Neural progenitor cell (in vitro differentiated cells): ENCODE results near the gene C21orf58. TPM values are rescaled to one million over a fixed set of nuclear protein-coding genes. Genes with fewer than 3 reads are reported as not detected.

Experiments
- DNase-seq: peaks from one replicate; pipeline ENCODE4 v3.0.0-alpha.2; 2016; ENCODE audit warnings: low spot score
- H2AFZ ChIP-seq: fragments of 200-600 bp; sonication (generic); replicated peaks from 2 replicates; pipeline ENCODE4 v1.6.1; 2016; ENCODE audit warnings: antibody characterized with exemption
- H3F3A ChIP-seq: fragments of 200-600 bp; sonication (generic); 2 replicates; pipeline ENCODE4 v1.6.1; 2016; ENCODE audit warnings: antibody characterized with exemption, low read depth
- H3K27ac ChIP-seq: fragments of 200-600 bp; sonication (generic); 2 replicates; pipeline ENCODE4 v1.5.1; 2016; ENCODE audit warnings: mild to moderate bottlenecking
- H3K27me3 ChIP-seq: fragments of 200-600 bp; sonication (generic); 2 replicates; pipeline ENCODE4 v1.6.1; 2016; ENCODE audit warnings: mild to moderate bottlenecking, moderate library complexity
- H3K36me3 ChIP-seq: fragments of 200-600 bp; sonication (generic); 2 replicates; pipeline ENCODE4 v1.5.1; 2016
- H3K4me1 ChIP-seq: fragments of 200-600 bp; sonication (generic); 2 replicates; pipeline ENCODE4 v1.6.1; 2016; ENCODE audit warnings: mixed run types
- H3K4me2 ChIP-seq: fragments of 200-600 bp; sonication (generic); 2 replicates; pipeline ENCODE4 v1.6.1; 2016
- H3K4me3 ChIP-seq: fragments of 200-600 bp; sonication (generic); 2 replicates; pipeline ENCODE4 v1.5.1; 2016
- H3K79me2 ChIP-seq: fragments of 200-600 bp; sonication (generic); 2 replicates; pipeline ENCODE4 v1.6.1; 2016; ENCODE audit warnings: low read depth
- H3K9ac ChIP-seq: fragments of 200-600 bp; sonication (generic); 2 replicates; pipeline ENCODE4 v1.6.1; 2016
- H3K9me3 ChIP-seq: fragments of 200-600 bp; sonication (generic); 2 replicates; pipeline ENCODE4 v1.5.1; 2016; ENCODE audit warnings: low read depth
- H4K20me1 ChIP-seq: fragments of 200-600 bp; sonication (generic); 2 replicates; pipeline ENCODE4 v1.6.1; 2016; ENCODE audit warnings: low read depth
- H3K27ac Mint-ChIP-seq: 3 replicates; pipeline ENCODE4 v1.8.0; 2021; ENCODE audit warnings: mixed read lengths
- H3K27me3 Mint-ChIP-seq: 2 replicates; pipeline ENCODE4 v1.8.0; 2022; ENCODE audit warnings: low read depth, mild to moderate bottlenecking, inconsistent platforms, moderate library complexity, mixed read lengths; ENCODE audit not compliant: insufficient read depth
- H3K36me3 Mint-ChIP-seq: 3 replicates; pipeline ENCODE4 v1.8.0; 2021; ENCODE audit warnings: mixed read lengths
- H3K4me1 Mint-ChIP-seq: 3 replicates; pipeline ENCODE4 v1.8.0; 2021; ENCODE audit warnings: mixed read lengths
- H3K4me3 Mint-ChIP-seq: 3 replicates; pipeline ENCODE4 v1.8.0; 2021; ENCODE audit warnings: mild to moderate bottlenecking, moderate library complexity, mixed read lengths
- H3K9me3 Mint-ChIP-seq: 3 replicates; pipeline ENCODE4 v1.8.0; 2020; ENCODE audit warnings: mixed read lengths
- CTCF ChIP-seq: fragments of 200-600 bp; sonication (generic); IDR thresholded peaks from 2 replicates; pipeline ENCODE4 v1.5.1; 2017; ENCODE audit warnings: antibody characterized with exemption, mild to moderate bottlenecking
- EZH2 ChIP-seq: fragments of 200-600 bp; sonication (generic); IDR thresholded peaks from 2 replicates; pipeline ENCODE4 v1.6.1; 2017; ENCODE audit warnings: antibody characterized with exemption, mild to moderate bottlenecking, moderate library complexity
- EZH2phosphoT487 ChIP-seq: fragments of 200-600 bp; sonication (generic); IDR thresholded peaks from 2 replicates; pipeline ENCODE4 v1.6.1; 2017; ENCODE audit warnings: antibody characterized with exemption
- total RNA-seq: library from RNA; depleted of rRNA; stranded (reverse); fragments of >200 nt; gene quantifications from 2 replicates; pipeline ENCODE4 v1.2.3, GENCODE V29; 2015; ENCODE audit warnings: low replicate concordance

The C21orf58 gene
- total RNA-seq, 1 donor from 2014 or later = 26.2 TPM

DNA sequence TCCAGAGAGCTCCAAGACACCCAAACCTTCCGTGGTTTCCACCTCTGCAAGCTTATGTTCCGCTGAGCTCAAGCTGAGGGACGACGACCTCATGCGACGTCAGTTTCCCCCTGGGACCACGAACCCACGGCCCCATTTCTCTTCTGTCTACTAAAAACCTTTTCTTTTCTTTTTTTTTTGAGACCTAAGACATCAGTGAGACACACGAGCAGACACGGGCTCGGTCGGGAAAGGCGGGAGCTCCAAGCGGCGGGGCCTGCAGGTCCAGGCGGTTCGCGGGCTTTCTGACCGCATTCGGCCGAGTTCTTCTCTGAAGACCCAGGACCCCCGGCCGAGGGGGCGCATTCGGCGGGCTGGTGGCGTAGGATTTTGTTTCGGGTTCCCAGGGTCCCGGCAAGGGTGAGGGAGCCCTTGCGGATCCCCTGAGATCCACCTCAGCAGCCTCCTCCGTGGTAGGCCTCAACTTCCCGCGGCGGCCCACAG is 402 bp downstream of the C21orf58 start:
- peaks cover 83% of the 10 kb centered on the region for H3K79me2 ChIP-seq
- peaks cover 42% of the 10 kb centered on the region for H3K4me1 Mint-ChIP-seq
- peak overlapping the region; percentile 99 for H3K4me3 ChIP-seq
- peaks cover 35% of the 10 kb centered on the region for H3K4me1 ChIP-seq
- H3F3A ChIP-seq = peaks cover 38% of the 10 kb centered on the region
- peak overlapping the region; percentile 96 for H3K27ac Mint-ChIP-seq
- peak; percentile 52 for DNase-seq
- H3K36me3 Mint-ChIP-seq = peaks cover 20% of the 10 kb centered on the region
- no peaks in the 10 kb centered on the region for H3K27me3 ChIP-seq
- H3K27me3 Mint-ChIP-seq = peaks cover 11% of the 10 kb centered on the region
- no peaks in the 10 kb centered on the region for H3K9me3 Mint-ChIP-seq
- no peak overlapping the region for H2AFZ ChIP-seq
- no peaks in the 10 kb centered on the region for H3K36me3 ChIP-seq
- H3K9me3 ChIP-seq = no peaks in the 10 kb centered on the region
- peak overlapping the region; percentile 43 for H3K27ac ChIP-seq
- H3K4me2 ChIP-seq = peak overlapping the region; percentile 99
- peak overlapping the region; percentile 89 for H3K9ac ChIP-seq
- peaks cover 49% of the 10 kb centered on the region for H4K20me1 ChIP-seq
- no peak for TF ChIP-seq CTCF
- peak overlapping the region; percentile 99 for H3K4me3 Mint-ChIP-seq

GRCh38 chr21:46322351-46323226 is 1.1 kb downstream of the C21orf58 start:
- H3K27me3 Mint-ChIP-seq = peaks cover 11% of the 10 kb centered on the region
- no peaks in the 10 kb centered on the region for H3K9me3 Mint-ChIP-seq
- Histone ChIP-seq H3K4me1 (peaks cover 40% of the 10 kb centered on the region), H3K27ac (no peak overlapping the region), H3K4me3 (peak overlapping the region; percentile 99), H4K20me1 (peaks cover 55% of the 10 kb centered on the region), H3K79me2 (peaks cover 76% of the 10 kb centered on the region), H3K9me3 (no peaks in the 10 kb centered on the region), H3K36me3 (no peaks in the 10 kb centered on the region), H3K27me3 (no peaks in the 10 kb centered on the region), H3F3A (peaks cover 38% of the 10 kb centered on the region), H3K9ac (peak overlapping the region; percentile 89), H3K4me2 (peak overlapping the region; percentile 99), H2AFZ (no peak overlapping the region)
- H3K36me3 Mint-ChIP-seq = peaks cover 19% of the 10 kb centered on the region
- peak overlapping the region; percentile 99 for H3K4me3 Mint-ChIP-seq
- peak overlapping the region; percentile 96 for H3K27ac Mint-ChIP-seq
- TF ChIP-seq EZH2phosphoT487 (no peak), EZH2 (no peak), CTCF (no peak)
- peak; percentile 47 for DNase-seq
- peaks cover 42% of the 10 kb centered on the region for H3K4me1 Mint-ChIP-seq

DNA sequence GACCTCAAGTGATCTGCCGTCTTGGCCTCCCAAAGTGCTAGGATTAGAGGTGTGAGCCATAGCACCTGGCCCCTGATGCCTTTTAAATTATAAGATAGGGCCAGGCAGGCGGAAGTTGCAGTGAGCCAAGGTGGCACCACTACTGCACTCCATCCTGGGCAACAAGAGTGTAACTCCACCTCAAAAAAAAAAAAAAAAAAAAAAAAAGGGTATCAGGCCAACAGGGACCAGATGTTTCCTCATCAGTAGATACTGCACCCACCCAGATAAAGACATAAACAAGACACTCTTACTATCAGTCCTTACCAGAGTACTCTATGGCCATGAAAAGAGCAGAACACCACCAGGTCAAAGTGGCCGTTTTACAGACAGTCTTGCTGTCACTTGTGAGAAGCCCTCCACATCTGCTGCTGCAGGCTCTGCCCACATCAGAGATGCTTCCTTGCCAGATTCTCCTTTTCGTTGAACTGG is 3.3 kb downstream of the C21orf58 start:
- no peak overlapping the region for H2AFZ ChIP-seq
- H3K27me3 Mint-ChIP-seq = peaks cover 5% of the 10 kb centered on the region
- no peaks in the 10 kb centered on the region for H3K27me3 ChIP-seq
- TF ChIP-seq EZH2phosphoT487 (no peak), CTCF (no peak)
- H4K20me1 ChIP-seq = peaks cover 65% of the 10 kb centered on the region
- no peaks in the 10 kb centered on the region for H3K36me3 ChIP-seq
- no peak overlapping the region for H3K27ac Mint-ChIP-seq
- no peak overlapping the region for H3K9ac ChIP-seq
- H3K4me3 Mint-ChIP-seq = peak overlapping the region; percentile 78
- H3K4me3 ChIP-seq = peak overlapping the region; percentile 99
- H3F3A ChIP-seq = peaks cover 33% of the 10 kb centered on the region
- H3K4me1 ChIP-seq = peaks cover 29% of the 10 kb centered on the region
- H3K36me3 Mint-ChIP-seq = peaks cover 10% of the 10 kb centered on the region
- no peaks in the 10 kb centered on the region for H3K9me3 ChIP-seq
- no peak overlapping the region for H3K27ac ChIP-seq
- H3K4me1 Mint-ChIP-seq = peaks cover 30% of the 10 kb centered on the region
- peaks cover 58% of the 10 kb centered on the region for H3K79me2 ChIP-seq
- no peaks in the 10 kb centered on the region for H3K9me3 Mint-ChIP-seq
- no peak for DNase-seq
- peak overlapping the region; percentile 99 for H3K4me2 ChIP-seq
